SK-N-SH treated with all-trans-retinoic acid at 6 μM for 48 hours (cell line): ENCODE data around the gene CFAP221.

Source experiments
- ZNF70 ChIP-seq: fragments of 450-650 bp; formaldehyde crosslinking; IDR thresholded peaks from 2 replicates; pipeline ENCODE4 v1.5.0; 2020; ENCODE audit warnings: mild to moderate bottlenecking, moderate library complexity
- TF ChIP-seq, protein P1 (sequence below): fragments of 250-450 bp; sonication (Bioruptor Pico); IDR thresholded peaks from 2 replicates; pipeline ENCODE4 v1.8.0; 2021; ENCODE audit warnings: low read depth, mild to moderate bottlenecking, moderate library complexity, borderline replicate concordance

DNA sequence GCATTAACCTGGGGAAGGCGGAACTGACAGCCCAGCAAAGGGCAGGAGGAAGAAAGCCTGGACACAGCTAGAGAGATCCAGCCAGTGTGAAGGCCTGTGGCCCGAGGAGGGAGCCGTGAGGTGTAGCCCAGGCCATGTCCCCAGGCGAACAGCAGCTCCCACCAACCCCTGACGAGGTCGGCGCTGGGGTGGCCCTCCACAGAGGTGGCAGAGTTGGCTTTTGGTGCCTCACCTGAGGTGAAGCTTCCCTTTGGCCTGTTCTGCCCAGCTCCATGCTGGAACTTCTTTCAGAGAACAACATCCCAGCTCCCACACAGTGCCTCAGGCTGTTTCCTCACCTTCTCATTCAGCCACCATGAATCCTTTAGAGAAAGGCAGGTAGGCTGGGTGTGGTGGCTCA is 148.1 kb downstream of the CFAP221 start:
- TF ChIP-seq, protein P1, sequence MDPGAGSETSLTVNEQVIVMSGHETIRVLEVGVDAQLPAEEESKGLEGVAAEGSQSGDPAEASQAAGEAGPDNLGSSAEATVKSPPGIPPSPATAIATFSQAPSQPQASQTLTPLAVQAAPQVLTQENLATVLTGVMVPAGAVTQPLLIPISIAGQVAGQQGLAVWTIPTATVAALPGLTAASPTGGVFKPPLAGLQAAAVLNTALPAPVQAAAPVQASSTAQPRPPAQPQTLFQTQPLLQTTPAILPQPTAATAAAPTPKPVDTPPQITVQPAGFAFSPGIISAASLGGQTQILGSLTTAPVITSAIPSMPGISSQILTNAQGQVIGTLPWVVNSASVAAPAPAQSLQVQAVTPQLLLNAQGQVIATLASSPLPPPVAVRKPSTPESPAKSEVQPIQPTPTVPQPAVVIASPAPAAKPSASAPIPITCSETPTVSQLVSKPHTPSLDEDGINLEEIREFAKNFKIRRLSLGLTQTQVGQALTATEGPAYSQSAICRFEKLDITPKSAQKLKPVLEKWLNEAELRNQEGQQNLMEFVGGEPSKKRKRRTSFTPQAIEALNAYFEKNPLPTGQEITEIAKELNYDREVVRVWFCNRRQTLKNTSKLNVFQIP (CRISPR knock-in tag) = no peak
- TF ChIP-seq ZNF70 (CRISPR knock-in tag) = no peak
